GM21515 (cell line): Measurements from ENCODE around the gene ANK3.
"Not testable (repeated sequence)": the region's sequence is repeated elsewhere in the genome, so short reads cannot be mapped to it uniquely, and the experiment has no call there.

Experiments used
- ATAC-seq: cut with Tn5 transposase; IDR thresholded peaks from one replicate; pipeline ENCODE4 v1.9.1; 2021; ENCODE audit not compliant: unreplicated experiment

The ANK3 gene

GRCh38 chr10:60311821-60312220 lies 77.9 kb downstream of the ANK3 start:
- no peak for ATAC-seq

GRCh38 chr10:60310740-60311139 lies 78.9 kb downstream of the ANK3 start:
- no peak for ATAC-seq

GRCh38 chr10:60309891-60310290 lies 79.8 kb downstream of the ANK3 start:
- ATAC-seq, result no peak

GRCh38 chr10:60309371-60309770 lies 80.3 kb downstream of the ANK3 start:
- ATAC-seq, result no peak

GRCh38 chr10:60305380-60305892 lies 84.2 kb downstream of the ANK3 start:
- ATAC-seq, result no peak

- no peak for ATAC-seq
These were observed 84.8 kb downstream of the ANK3 start for GRCh38 chr10:60304829-60305379.

- ATAC-seq, result no peak
These were observed 85.9 kb downstream of the ANK3 start for GRCh38 chr10:60303778-60304177.

- no peak for ATAC-seq
These were observed 89.5 kb downstream of the ANK3 start for GRCh38 chr10:60299961-60300883.

GRCh38 chr10:60299390-60299778 lies 90.3 kb downstream of the ANK3 start:
- ATAC-seq, result no peak

- no peak for ATAC-seq
These were observed 91.0 kb downstream of the ANK3 start for GRCh38 chr10:60298408-60299389.

- ATAC-seq, result no peak
These were observed 93.6 kb downstream of the ANK3 start for GRCh38 chr10:60296073-60296472.

GRCh38 chr10:60295028-60295937 lies 94.4 kb downstream of the ANK3 start:
- no peak for ATAC-seq

- ATAC-seq, result no peak
These were observed 96.0 kb downstream of the ANK3 start for GRCh38 chr10:60293581-60294175.

GRCh38 chr10:60292998-60293397 lies 96.7 kb downstream of the ANK3 start:
- no peak for ATAC-seq

- ATAC-seq, result not testable (repeated sequence)
These were observed 97.1 kb downstream of the ANK3 start for GRCh38 chr10:60292536-60292935.

- ATAC-seq, result no peak
These were observed 98.2 kb downstream of the ANK3 start for GRCh38 chr10:60291344-60291930.

GRCh38 chr10:60290558-60290957 lies 99.1 kb downstream of the ANK3 start:
- ATAC-seq, result no peak

GRCh38 chr10:60289800-60290199 lies 99.9 kb downstream of the ANK3 start:
- ATAC-seq, result no peak

- no peak for ATAC-seq
These were observed 101.4 kb downstream of the ANK3 start for GRCh38 chr10:60288256-60288655.
